ENCODE measurements around the gene GPR84.
A peak's percentile ranks its signal among the peaks of the same experiment; 100 is the strongest.

GPR84 gene

GRCh38 chr12:54390668-54391551 lies 26.6 kb upstream of the GPR84 start:
- DNase-seq: peak; percentile 13

- DNase-seq: no peak
Observed at GRCh38 chr12:54390176-54390667, 25.9 kb upstream of the GPR84 start.

- DNase-seq: no peak
Observed at GRCh38 chr12:54389607-54390175, 25.4 kb upstream of the GPR84 start.

- no peak for DNase-seq
Observed at GRCh38 chr12:54389134-54389508, 24.8 kb upstream of the GPR84 start.

- no peak for DNase-seq
Observed at GRCh38 chr12:54388237-54389133, 24.2 kb upstream of the GPR84 start.

- DNase-seq: no peak
Observed at GRCh38 chr12:54387114-54387467, 22.8 kb upstream of the GPR84 start.

GRCh38 chr12:54386403-54387113 lies 22.3 kb upstream of the GPR84 start:
- no peak for DNase-seq

- no peak for DNase-seq
Observed at GRCh38 chr12:54385251-54385914, 21.1 kb upstream of the GPR84 start.

- no peak for DNase-seq
Observed at GRCh38 chr12:54384591-54385041, 20.3 kb upstream of the GPR84 start, which contains the start of gene ZNF385A. TSS of gene ZNF385A (minus strand) at chr12:54384733. CDS start at chr12:54384514, 219 bp downstream.

- DNase-seq: no peak
Observed at GRCh38 chr12:54383041-54383609, 18.8 kb upstream of the GPR84 start.

- no peak for DNase-seq
Observed at GRCh38 chr12:54381136-54381535, 16.9 kb upstream of the GPR84 start.

- DNase-seq: peak; percentile 70
Observed at GRCh38 chr12:54379398-54380201, 15.3 kb upstream of the GPR84 start.

- DNase-seq: no peak
Observed at GRCh38 chr12:54378796-54379397, 14.6 kb upstream of the GPR84 start.

GRCh38 chr12:54377797-54378515 lies 13.7 kb upstream of the GPR84 start:
- no peak for DNase-seq

- DNase-seq: no peak
Observed at GRCh38 chr12:54377007-54377406, 12.7 kb upstream of the GPR84 start.

GRCh38 chr12:54376596-54376995 lies 12.3 kb upstream of the GPR84 start:
- DNase-seq: no peak

- no peak for DNase-seq
Observed at GRCh38 chr12:54375259-54375579, 10.9 kb upstream of the GPR84 start.

- no peak for DNase-seq
Observed at GRCh38 chr12:54374562-54375258, 10.4 kb upstream of the GPR84 start.
